Hepatocyte (in vitro differentiated cells): ENCODE data around the gene TEDDM1.

Experiments used
- CTCF ChIP-seq: fragments of 200-600 bp; sonication (generic); IDR thresholded peaks from 2 replicates; pipeline ENCODE4 v1.5.1; 2016; ENCODE audit warnings: antibody characterized with exemption, mild to moderate bottlenecking; ENCODE audit not compliant: poor library complexity
- EZH2 ChIP-seq: fragments of 200-600 bp; sonication (generic); IDR thresholded peaks from 2 replicates; pipeline ENCODE4 v1.6.1; 2016; ENCODE audit warnings: antibody characterized with exemption, mild to moderate bottlenecking, borderline replicate concordance
- EZH2phosphoT487 ChIP-seq: fragments of 200-600 bp; sonication (generic); IDR thresholded peaks from one replicate; pipeline ENCODE4 v1.6.1; 2018; ENCODE audit warnings: antibody characterized with exemption, mild to moderate bottlenecking, low read depth, moderate library complexity; ENCODE audit not compliant: unreplicated experiment, severe bottlenecking

- TF ChIP-seq CTCF (no peak), EZH2 (no peak), EZH2phosphoT487 (no peak)
These were observed at the start of gene TEDDM1 for GRCh38 chr1:182400567-182400966.
